Loucy (cell line): ENCODE measurements around the gene RAB4A.

Experiments used
- H2AFZ ChIP-seq: fragments of 200-600 bp; sonication (generic); 2 replicates; pipeline ENCODE4 v1.6.0; 2016; ENCODE audit warnings: antibody characterized with exemption, mild to moderate bottlenecking, low read length, moderate library complexity
- H3F3A ChIP-seq: fragments of 200-600 bp; 2 replicates; pipeline ENCODE4 v1.6.0; 2016; ENCODE audit warnings: antibody characterized with exemption, low read depth, mild to moderate bottlenecking
- H3K27me3 ChIP-seq: fragments of 200-600 bp; sonication (generic); 2 replicates; pipeline ENCODE4 v1.6.1; 2014; ENCODE audit warnings: low read length, mild to moderate bottlenecking; ENCODE audit not compliant: insufficient read depth, poor library complexity, severe bottlenecking
- H3K36me3 ChIP-seq: fragments of 200-600 bp; sonication (generic); 2 replicates; pipeline ENCODE4 v1.6.1; 2016; ENCODE audit warnings: low read length; ENCODE audit not compliant: insufficient read depth
- H3K4me1 ChIP-seq: fragments of 200-600 bp; sonication (generic); 2 replicates; pipeline ENCODE4 v1.5.1; 2014; ENCODE audit warnings: low read length, mild to moderate bottlenecking; ENCODE audit not compliant: insufficient read depth, poor library complexity, severe bottlenecking
- H3K4me2 ChIP-seq: fragments of 200-600 bp; sonication (generic); 2 replicates; pipeline ENCODE4 v1.6.0; 2014; ENCODE audit warnings: antibody characterized with exemption, low read length, low read depth, mild to moderate bottlenecking; ENCODE audit not compliant: poor library complexity, severe bottlenecking
- H3K4me3 ChIP-seq: fragments of 200-600 bp; sonication (generic); 2 replicates; pipeline ENCODE4 v1.5.1; 2014; ENCODE audit warnings: low read length, mild to moderate bottlenecking, mixed read lengths; ENCODE audit not compliant: poor library complexity, severe bottlenecking
- H3K79me2 ChIP-seq: fragments of 200-600 bp; sonication (generic); 2 replicates; pipeline ENCODE4 v1.6.1; 2014; ENCODE audit warnings: low read length; ENCODE audit not compliant: insufficient read depth
- H3K9ac ChIP-seq: fragments of 200-600 bp; sonication (generic); 2 replicates; pipeline ENCODE4 v1.6.0; 2014; ENCODE audit warnings: mild to moderate bottlenecking, low read depth, low read length, moderate library complexity; ENCODE audit not compliant: poor library complexity, severe bottlenecking
- H3K9me2 ChIP-seq: fragments of 200-600 bp; sonication (generic); replicated peaks from 2 replicates; pipeline ENCODE4 v1.6.1; 2016; ENCODE audit warnings: low read depth, low read length, mixed read lengths
- H3K9me3 ChIP-seq: fragments of 200-600 bp; sonication (generic); 2 replicates; pipeline ENCODE4 v1.6.1; 2014; ENCODE audit warnings: mild to moderate bottlenecking, antibody characterized with exemption, low read length, low read depth; ENCODE audit not compliant: insufficient read depth
- H4K20me1 ChIP-seq: fragments of 200-600 bp; sonication (generic); 2 replicates; pipeline ENCODE4 v1.6.0; 2014; ENCODE audit warnings: antibody characterized with exemption, low read length, mild to moderate bottlenecking; ENCODE audit not compliant: insufficient read depth, poor library complexity, severe bottlenecking
- CTCF ChIP-seq: fragments of 200-600 bp; sonication (generic); conservative IDR thresholded peaks from 2 replicates; pipeline ENCODE4 v1.5.1; 2014; ENCODE audit warnings: mild to moderate bottlenecking, antibody characterized with exemption, low read length
- EZH2phosphoT487 ChIP-seq: fragments of 200-600 bp; IDR thresholded peaks from 2 replicates; pipeline ENCODE4 v1.6.1; 2018; ENCODE audit warnings: antibody characterized with exemption, mild to moderate bottlenecking, moderate library complexity, borderline replicate concordance

The RAB4A gene

DNA sequence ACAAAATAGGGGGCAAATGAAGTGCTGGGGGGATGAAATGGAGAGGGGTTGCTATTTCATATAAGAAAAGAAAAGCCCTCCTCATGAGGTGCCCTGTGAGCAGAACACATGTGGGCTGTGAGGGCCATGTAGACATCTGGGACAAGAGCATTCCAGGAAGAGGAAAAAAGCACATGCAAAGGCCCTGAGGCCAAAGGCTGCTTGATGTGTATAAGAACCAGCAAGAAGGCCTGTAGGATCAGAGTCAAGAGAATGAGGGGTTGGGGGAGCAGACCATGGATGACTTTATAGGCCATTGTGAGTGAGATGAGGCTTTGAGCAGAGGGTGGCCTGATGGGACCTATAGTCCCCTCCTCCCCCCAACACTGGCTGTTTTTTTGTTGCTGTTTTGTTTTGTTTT is 7.7 kb upstream of the RAB4A start:
- TF ChIP-seq CTCF, result no peak
- no peak for TF ChIP-seq EZH2phosphoT487
- H3K4me1 ChIP-seq, result peaks cover 8% of the 10 kb centered on the region
- no peak overlapping the region for H3K9ac ChIP-seq
- H4K20me1 ChIP-seq, result no peaks in the 10 kb centered on the region
- no peaks in the 10 kb centered on the region for H3K9me2 ChIP-seq
- H3F3A ChIP-seq, result no peaks in the 10 kb centered on the region
- H3K4me2 ChIP-seq, result no peak overlapping the region
- no peaks in the 10 kb centered on the region for H3K79me2 ChIP-seq
- H3K27me3 ChIP-seq, result no peaks in the 10 kb centered on the region
- no peak overlapping the region for H3K4me3 ChIP-seq
- H2AFZ ChIP-seq, result no peak overlapping the region
- H3K9me3 ChIP-seq, result no peaks in the 10 kb centered on the region
- no peaks in the 10 kb centered on the region for H3K36me3 ChIP-seq

- no peaks in the 10 kb centered on the region for H3K27me3 ChIP-seq
- H2AFZ ChIP-seq, result no peak overlapping the region
- H3K9me2 ChIP-seq, result no peaks in the 10 kb centered on the region
- TF ChIP-seq CTCF, result no peak
- no peak for TF ChIP-seq EZH2phosphoT487
- no peaks in the 10 kb centered on the region for H4K20me1 ChIP-seq
- H3K79me2 ChIP-seq, result no peaks in the 10 kb centered on the region
- H3K4me2 ChIP-seq, result no peak overlapping the region
- H3K36me3 ChIP-seq, result no peaks in the 10 kb centered on the region
- H3F3A ChIP-seq, result no peaks in the 10 kb centered on the region
- H3K9ac ChIP-seq, result no peak overlapping the region
- H3K9me3 ChIP-seq, result no peaks in the 10 kb centered on the region
- no peak overlapping the region for H3K4me3 ChIP-seq
- H3K4me1 ChIP-seq, result no peaks in the 10 kb centered on the region
Measured at GRCh38 chr1:229264068-229264467, 6.8 kb upstream of the RAB4A start.

GRCh38 chr1:229264487-229264886 is 6.4 kb upstream of the RAB4A start:
- Histone ChIP-seq H3K9me3 (no peaks in the 10 kb centered on the region), H3K36me3 (no peaks in the 10 kb centered on the region), H3K9me2 (no peaks in the 10 kb centered on the region), H3K4me1 (no peaks in the 10 kb centered on the region), H3F3A (peaks cover 3% of the 10 kb centered on the region; the same call in 1 of the 2 replicates), H3K27me3 (no peaks in the 10 kb centered on the region), H3K4me3 (no peak overlapping the region), H2AFZ (no peak overlapping the region), H4K20me1 (no peaks in the 10 kb centered on the region), H3K79me2 (no peaks in the 10 kb centered on the region), H3K4me2 (no peak overlapping the region), H3K9ac (no peak overlapping the region)
- TF ChIP-seq EZH2phosphoT487 (no peak), CTCF (no peak)
